Measurements from ENCODE around the gene DHX57. TPM values are rescaled to one million over a fixed set of nuclear protein-coding genes. Genes with fewer than 3 reads are reported as not detected.

DHX57 gene
- total RNA-seq, 1 donor = 25.0 TPM

DNA sequence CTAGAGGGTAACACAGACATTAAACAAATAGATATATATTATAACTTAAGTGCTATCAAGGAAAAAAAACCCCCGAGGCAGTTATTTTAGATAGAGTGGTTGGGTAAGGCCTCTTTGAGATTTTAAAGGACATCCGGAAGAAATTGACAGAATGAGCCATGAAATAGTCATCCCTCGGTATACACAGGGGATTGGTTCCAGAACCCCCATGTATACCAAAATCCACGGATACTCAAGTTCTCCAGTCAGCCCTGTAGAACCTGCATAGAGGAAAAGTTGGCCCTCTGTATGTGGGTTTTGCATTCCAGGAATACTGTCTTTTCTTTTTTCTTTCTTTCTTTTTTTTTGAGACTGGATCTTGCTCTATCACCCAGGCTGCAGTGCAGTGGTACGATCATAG lies 2.0 kb downstream of the DHX57 start:
- DNase-seq (ENCODE audit: low read depth) = no peak
- TF ChIP-seq, protein P1, sequence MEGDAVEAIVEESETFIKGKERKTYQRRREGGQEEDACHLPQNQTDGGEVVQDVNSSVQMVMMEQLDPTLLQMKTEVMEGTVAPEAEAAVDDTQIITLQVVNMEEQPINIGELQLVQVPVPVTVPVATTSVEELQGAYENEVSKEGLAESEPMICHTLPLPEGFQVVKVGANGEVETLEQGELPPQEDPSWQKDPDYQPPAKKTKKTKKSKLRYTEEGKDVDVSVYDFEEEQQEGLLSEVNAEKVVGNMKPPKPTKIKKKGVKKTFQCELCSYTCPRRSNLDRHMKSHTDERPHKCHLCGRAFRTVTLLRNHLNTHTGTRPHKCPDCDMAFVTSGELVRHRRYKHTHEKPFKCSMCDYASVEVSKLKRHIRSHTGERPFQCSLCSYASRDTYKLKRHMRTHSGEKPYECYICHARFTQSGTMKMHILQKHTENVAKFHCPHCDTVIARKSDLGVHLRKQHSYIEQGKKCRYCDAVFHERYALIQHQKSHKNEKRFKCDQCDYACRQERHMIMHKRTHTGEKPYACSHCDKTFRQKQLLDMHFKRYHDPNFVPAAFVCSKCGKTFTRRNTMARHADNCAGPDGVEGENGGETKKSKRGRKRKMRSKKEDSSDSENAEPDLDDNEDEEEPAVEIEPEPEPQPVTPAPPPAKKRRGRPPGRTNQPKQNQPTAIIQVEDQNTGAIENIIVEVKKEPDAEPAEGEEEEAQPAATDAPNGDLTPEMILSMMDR (IDR thresholded peaks at IDR 0.05; ENCODE audit: insufficient read depth, low read length) = no peak
- no peak overlapping the region for H3K4me3 ChIP-seq (ENCODE audit: low read depth, low read length)

DNA sequence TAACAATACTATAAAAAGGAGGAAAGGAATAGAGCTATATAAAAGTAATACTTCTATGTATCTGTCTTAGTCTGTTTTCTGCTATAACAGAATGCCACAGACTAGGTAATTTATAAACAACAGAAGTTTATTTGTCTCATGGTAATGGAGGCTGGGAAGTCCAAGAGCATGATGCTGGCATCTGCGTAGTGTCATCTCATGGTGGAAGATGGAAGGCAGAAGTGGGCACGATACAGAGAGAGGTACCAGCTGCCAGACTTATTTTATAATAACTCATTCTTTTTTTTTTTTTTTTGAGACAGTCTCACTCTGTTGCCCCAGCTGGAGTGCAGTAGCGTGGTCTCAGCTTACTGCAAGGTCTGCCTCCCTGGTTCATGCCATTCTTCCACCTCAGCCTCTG lies 4.3 kb downstream of the DHX57 start:
- H3K4me3 ChIP-seq (ENCODE audit: low read depth, low read length) = no peak overlapping the region
- no peak for DNase-seq (ENCODE audit: low read depth)
- TF ChIP-seq, protein P1 (IDR thresholded peaks at IDR 0.05; ENCODE audit: insufficient read depth, low read length) = no peak

DNA sequence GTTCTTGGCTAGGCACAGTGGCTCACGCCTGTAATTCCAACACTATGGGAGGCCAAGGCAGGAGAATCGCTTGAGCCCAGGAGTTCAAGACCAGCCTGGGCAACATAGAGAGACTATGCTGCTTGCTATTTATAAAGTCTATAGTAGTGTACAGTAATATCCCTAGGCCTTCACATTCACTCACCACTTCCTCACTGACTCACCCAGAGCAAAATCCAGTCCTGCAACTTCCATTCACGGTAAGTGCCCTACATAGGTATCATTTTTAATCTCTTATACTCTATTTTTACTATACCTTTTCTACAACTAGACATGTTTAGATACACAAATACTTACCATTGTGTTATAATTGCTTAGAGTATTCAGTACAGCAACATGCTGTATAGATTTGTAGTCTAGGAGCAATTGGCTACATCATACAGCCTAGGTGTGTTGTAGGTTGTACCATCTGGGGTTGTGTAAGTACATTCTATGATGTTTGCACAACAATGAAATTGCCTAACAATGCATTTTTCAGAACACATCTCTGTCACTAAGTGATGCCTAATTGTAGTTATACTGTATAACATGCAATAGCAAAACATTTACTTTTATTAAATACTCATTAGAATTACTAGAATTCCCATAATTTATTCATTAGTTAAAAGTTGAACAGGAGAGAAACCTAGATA lies 8.8 kb downstream of the DHX57 start:
- TF ChIP-seq, protein P1 (IDR thresholded peaks at IDR 0.05; ENCODE audit: insufficient read depth, low read length) = no peak
- DNase-seq (ENCODE audit: low read depth) = no peak
- no peak overlapping the region for H3K4me3 ChIP-seq (ENCODE audit: low read depth, low read length)

DNA sequence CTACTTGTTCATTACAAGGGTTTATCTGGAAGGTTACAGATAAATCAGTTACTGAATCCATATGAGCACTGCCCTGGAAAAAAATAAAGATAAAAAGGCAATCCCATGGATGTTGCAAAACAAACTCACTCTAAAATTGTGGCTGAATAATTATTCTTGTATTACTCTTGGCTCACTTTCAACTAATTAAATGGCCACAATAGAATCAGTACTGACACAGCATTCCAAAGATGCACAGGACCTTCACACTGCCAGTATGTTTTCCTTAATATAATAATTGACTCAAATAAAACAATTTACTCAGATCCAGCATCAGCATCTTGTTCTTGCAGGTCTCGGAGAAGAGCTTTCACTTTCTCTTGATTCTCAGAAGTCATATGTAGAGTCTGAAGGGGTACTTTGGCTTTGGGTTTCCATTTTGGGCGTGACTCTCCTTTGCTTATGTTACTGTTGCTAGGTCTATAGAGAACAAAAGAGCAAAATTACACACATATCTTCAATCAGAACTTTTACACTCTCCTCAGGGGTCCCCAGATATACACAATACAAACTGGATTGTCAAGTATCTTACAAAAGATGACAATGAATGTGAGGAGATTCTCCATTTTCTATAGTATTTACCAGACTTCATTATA lies 12.6 kb downstream of the DHX57 start:
- DNase-seq (ENCODE audit: low read depth) = no peak
- TF ChIP-seq, protein P1 (IDR thresholded peaks at IDR 0.05; ENCODE audit: insufficient read depth, low read length) = no peak
- no peak overlapping the region for H3K4me3 ChIP-seq (ENCODE audit: low read depth, low read length)

DNA sequence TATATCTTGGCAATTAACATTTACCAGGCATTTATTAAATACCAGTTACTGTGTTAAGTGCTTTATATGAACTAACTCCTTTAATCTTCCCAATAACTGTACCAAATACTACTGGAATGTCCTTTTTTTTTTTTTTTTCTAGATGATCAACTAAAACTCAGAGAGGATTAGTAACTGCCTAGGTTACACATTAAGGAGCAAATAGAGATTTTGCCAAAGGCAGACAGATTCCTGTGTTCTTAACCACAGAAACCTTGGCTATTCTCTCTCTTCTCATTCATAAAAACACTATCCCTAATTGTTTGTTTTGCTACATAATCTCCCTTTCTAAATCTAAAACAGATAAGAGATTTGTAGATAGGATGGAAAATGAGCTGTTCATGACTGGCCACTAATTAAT lies 13.3 kb downstream of the DHX57 start:
- TF ChIP-seq, protein P1 (IDR thresholded peaks at IDR 0.05; ENCODE audit: insufficient read depth, low read length) = no peak
- no peak overlapping the region for H3K4me3 ChIP-seq (ENCODE audit: low read depth, low read length)
- no peak for DNase-seq (ENCODE audit: low read depth)

DNA sequence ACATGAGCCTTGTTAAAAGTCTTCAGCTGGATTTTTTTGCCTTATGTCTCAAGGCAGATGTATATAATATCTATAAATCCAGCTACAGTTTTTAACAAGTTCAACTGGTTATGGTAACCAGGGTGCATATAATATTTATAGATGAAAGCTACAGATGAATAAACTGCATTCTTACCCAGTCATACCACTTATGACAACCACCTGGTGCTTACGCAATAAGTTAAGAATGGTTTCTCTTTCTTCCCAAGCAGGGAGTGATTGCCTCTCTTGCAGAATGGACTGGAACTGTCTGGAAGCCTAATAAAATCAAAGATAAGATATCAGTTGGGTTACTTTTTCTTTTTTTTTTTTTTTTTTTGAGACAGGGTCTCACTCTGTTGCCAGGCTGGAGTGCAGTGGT lies 19.6 kb downstream of the DHX57 start:
- TF ChIP-seq, protein P1 (IDR thresholded peaks at IDR 0.05; ENCODE audit: insufficient read depth, low read length) = no peak
- H3K4me3 ChIP-seq (ENCODE audit: low read depth, low read length) = no peak overlapping the region
- DNase-seq (ENCODE audit: low read depth) = peak; percentile 35
